ENCODE results near the gene CRACDL. TPM values are rescaled to one million over a fixed set of nuclear protein-coding genes. Genes with fewer than 3 reads are reported as not detected.
"Not testable (repeated sequence)": the region's sequence is repeated elsewhere in the genome, so short reads cannot be mapped to it uniquely, and the experiment has no call there.

CRACDL gene
- total RNA-seq, 1 experiment from 2014 or later = not detected

GRCh38 chr2:98896416-98896815, 39.6 kb downstream of the CRACDL start:
- no peak for DNase-seq (ENCODE audit: low read depth)
- in situ Hi-C loops (cut with HindIII; ENCODE audit: low pct_unique_long_range_greater_than_20kb, low sequenced_read_pairs) = no loop called here

GRCh38 chr2:98895901-98896300, 40.1 kb downstream of the CRACDL start:
- in situ Hi-C loops (cut with HindIII; ENCODE audit: low pct_unique_long_range_greater_than_20kb, low sequenced_read_pairs) = no loop called here
- DNase-seq (ENCODE audit: low read depth) = no peak

GRCh38 chr2:98895221-98895620, 40.8 kb downstream of the CRACDL start:
- no peak for DNase-seq (ENCODE audit: low read depth)
- in situ Hi-C loops (cut with HindIII; ENCODE audit: low pct_unique_long_range_greater_than_20kb, low sequenced_read_pairs) = no loop called here

GRCh38 chr2:98894331-98895000, 41.6 kb downstream of the CRACDL start:
- no peak for DNase-seq (ENCODE audit: low read depth)
- in situ Hi-C loops (cut with HindIII; ENCODE audit: low pct_unique_long_range_greater_than_20kb, low sequenced_read_pairs) = no loop called here

- in situ Hi-C loops (cut with HindIII; ENCODE audit: low pct_unique_long_range_greater_than_20kb, low sequenced_read_pairs) = no loop called here
- no peak for DNase-seq (ENCODE audit: low read depth)
Observed at GRCh38 chr2:98893911-98894321, 42.1 kb downstream of the CRACDL start.

- no peak for DNase-seq (ENCODE audit: low read depth)
- in situ Hi-C loops (cut with HindIII; ENCODE audit: low pct_unique_long_range_greater_than_20kb, low sequenced_read_pairs) = no loop called here
Observed at GRCh38 chr2:98892871-98893270, 43.2 kb downstream of the CRACDL start.

- in situ Hi-C loops (cut with HindIII; ENCODE audit: low pct_unique_long_range_greater_than_20kb, low sequenced_read_pairs) = no loop called here
- no peak for DNase-seq (ENCODE audit: low read depth)
Observed at GRCh38 chr2:98891591-98891990, 44.4 kb downstream of the CRACDL start.

- no peak for DNase-seq (ENCODE audit: low read depth)
- in situ Hi-C loops (cut with HindIII; ENCODE audit: low pct_unique_long_range_greater_than_20kb, low sequenced_read_pairs) = no loop called here
Observed at GRCh38 chr2:98886066-98886554, 49.9 kb downstream of the CRACDL start.

GRCh38 chr2:98884658-98885057, 51.4 kb downstream of the CRACDL start:
- in situ Hi-C loops (cut with HindIII; ENCODE audit: low pct_unique_long_range_greater_than_20kb, low sequenced_read_pairs) = no loop called here

GRCh38 chr2:98883780-98884211, 52.2 kb downstream of the CRACDL start:
- in situ Hi-C loops (cut with HindIII; ENCODE audit: low pct_unique_long_range_greater_than_20kb, low sequenced_read_pairs) = no loop called here
- DNase-seq (ENCODE audit: low read depth) = no peak

More at GRCh38 chr2:98884658-98885057, 51.4 kb downstream of the CRACDL start:
- no peak for DNase-seq (ENCODE audit: low read depth)

- in situ Hi-C loops (cut with HindIII; ENCODE audit: low pct_unique_long_range_greater_than_20kb, low sequenced_read_pairs) = no loop called here
- no peak for DNase-seq (ENCODE audit: low read depth)
Observed at GRCh38 chr2:98882971-98883779, 52.9 kb downstream of the CRACDL start.

- in situ Hi-C loops (cut with HindIII; ENCODE audit: low pct_unique_long_range_greater_than_20kb, low sequenced_read_pairs) = no loop called here
- DNase-seq (ENCODE audit: low read depth) = no peak
Observed at GRCh38 chr2:98882368-98882767, 53.7 kb downstream of the CRACDL start.

GRCh38 chr2:98881153-98881650, 54.8 kb downstream of the CRACDL start:
- in situ Hi-C loops (cut with HindIII; ENCODE audit: low pct_unique_long_range_greater_than_20kb, low sequenced_read_pairs) = no loop called here
- DNase-seq (ENCODE audit: low read depth) = no peak

GRCh38 chr2:98880266-98881152, 55.5 kb downstream of the CRACDL start:
- DNase-seq (ENCODE audit: low read depth) = no peak
- in situ Hi-C loops (cut with HindIII; ENCODE audit: low pct_unique_long_range_greater_than_20kb, low sequenced_read_pairs) = no loop called here

GRCh38 chr2:98877658-98878057, 58.4 kb downstream of the CRACDL start:
- DNase-seq (ENCODE audit: low read depth); in situ Hi-C loops (cut with HindIII; ENCODE audit: low pct_unique_long_range_greater_than_20kb, low sequenced_read_pairs): not testable (repeated sequence)

GRCh38 chr2:98876741-98877140, 59.3 kb downstream of the CRACDL start:
- in situ Hi-C loops (cut with HindIII; ENCODE audit: low pct_unique_long_range_greater_than_20kb, low sequenced_read_pairs) = no loop called here
- DNase-seq (ENCODE audit: low read depth) = no peak

GRCh38 chr2:98875746-98876145, 60.3 kb downstream of the CRACDL start:
- in situ Hi-C loops (cut with HindIII; ENCODE audit: low pct_unique_long_range_greater_than_20kb, low sequenced_read_pairs) = no loop called here
- no peak for DNase-seq (ENCODE audit: low read depth)

- DNase-seq (ENCODE audit: low read depth) = no peak
- in situ Hi-C loops (cut with HindIII; ENCODE audit: low pct_unique_long_range_greater_than_20kb, low sequenced_read_pairs) = no loop called here
Observed at GRCh38 chr2:98875081-98875728, 60.8 kb downstream of the CRACDL start.
